SK-MEL-5 (cell line): ENCODE data around the gene NXT1. TPM values are rescaled to one million over a fixed set of nuclear protein-coding genes. Genes with fewer than 3 reads are reported as not detected.
"Not testable (repeated sequence)": the region's sequence is repeated elsewhere in the genome, so short reads cannot be mapped to it uniquely, and the experiment has no call there.

ENCODE experiments used
- DNase-seq: peaks from one replicate; pipeline ENCODE4 v3.0.0-alpha.2; 2016; ENCODE audit warnings: low read depth, low spot score
- in situ Hi-C: cut with HindIII; loops from 2 replicates; pipeline ENCODE4 v1.10.0; 2016; ENCODE audit warnings: low sequenced_read_pairs, high pct_unique_total_duplicates, low pct_unique_long_range_greater_than_20kb
- polyA plus RNA-seq, 2 experiments: library from polyadenylated mRNA; depleted of rRNA; stranded (reverse); fragments of >200 nt; gene quantifications; 2 replicates each; pipeline ENCODE4 v1.2.3, GENCODE V29; 2015
- total RNA-seq: library from RNA; depleted of rRNA; stranded (reverse); fragments of >200 nt; shearing (Covaris generic); gene quantifications from 2 replicates; pipeline ENCODE4 v1.2.3, GENCODE V29; 2014; rRNA removed

The NXT1 gene
- 39.8 and 43.4 TPM in 2 replicates for total RNA-seq
- polyA plus RNA-seq (2015; cell fraction: cytosol; rRNA removed) = 34.6 and 36.2 TPM in 2 replicates
- 10.9 and 16.4 TPM in 2 replicates for polyA plus RNA-seq (2015; cell fraction: nucleus; rRNA removed)

DNA sequence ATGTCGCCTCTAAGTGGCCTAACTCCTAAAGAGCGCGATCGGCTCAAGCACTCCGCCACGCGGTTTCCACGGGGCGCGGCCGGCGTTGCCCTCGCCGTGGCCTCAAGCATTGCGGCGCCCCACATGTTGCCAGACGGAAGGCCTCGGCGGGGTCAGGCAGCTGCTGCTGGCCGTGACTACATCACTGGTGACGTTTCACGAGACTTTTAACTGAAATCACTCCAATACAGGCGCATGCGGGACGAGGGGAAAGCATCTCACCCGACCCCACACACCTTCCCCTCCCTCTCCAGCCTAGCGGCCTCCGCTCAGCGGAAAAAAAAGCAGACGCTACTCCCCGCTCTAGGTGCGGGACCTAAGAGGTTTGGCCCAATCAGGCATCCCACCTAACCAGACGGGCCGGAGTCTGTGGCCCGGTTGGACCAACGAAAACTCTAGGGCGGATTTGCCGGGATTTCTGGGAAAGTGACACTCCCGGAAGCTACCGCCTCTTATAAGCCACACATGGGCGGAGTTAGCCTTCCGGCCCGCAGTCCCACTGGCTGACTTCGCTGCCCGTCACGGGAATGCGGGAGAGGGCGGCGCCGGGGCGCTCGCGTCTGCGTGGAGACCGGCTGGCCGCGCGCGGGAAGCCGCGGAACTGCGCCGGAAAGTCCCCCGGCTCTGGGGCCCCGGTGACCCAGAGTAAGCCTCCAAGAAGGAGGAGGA is at the start of gene NXT1:
Gene NXT1 (plus strand): TSS at position 596 of the 708 bp plus-strand sequence. CDS start 3,251 bp downstream, outside the sequence.
- DNase-seq = peak; percentile 99
- in situ Hi-C loops = no loop called here

DNA sequence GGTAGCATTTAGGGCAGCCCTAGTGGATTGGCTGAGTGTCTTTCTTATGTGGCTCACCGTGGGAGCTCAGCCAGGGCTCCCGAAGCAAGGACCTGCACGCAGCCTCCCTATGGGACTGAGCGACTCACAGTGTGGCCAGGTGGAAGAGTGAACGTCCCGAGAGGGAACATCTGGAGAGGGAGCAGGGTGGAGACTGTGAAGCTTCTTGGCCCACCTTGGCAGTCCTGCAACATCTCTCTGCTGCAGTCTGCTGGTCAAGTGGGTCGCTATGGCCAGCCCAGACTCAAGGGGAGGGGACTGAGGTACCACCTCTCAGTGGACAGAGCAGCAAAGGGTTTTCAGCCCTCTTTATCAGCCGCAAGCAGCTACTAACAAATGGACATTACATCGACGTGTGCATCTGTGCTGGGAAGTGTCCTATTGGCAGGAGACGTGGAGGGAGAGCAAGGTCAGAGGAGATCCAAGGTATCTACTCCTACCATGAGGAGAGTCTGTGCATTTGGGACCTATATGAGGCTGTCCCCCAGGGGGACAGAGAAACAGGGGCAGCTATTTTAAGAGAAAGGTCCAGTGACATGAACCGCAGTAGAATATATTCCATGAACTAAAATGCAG is 49.0 kb upstream of the NXT1 start:
- in situ Hi-C loops = no loop called here
- DNase-seq = no peak

DNA sequence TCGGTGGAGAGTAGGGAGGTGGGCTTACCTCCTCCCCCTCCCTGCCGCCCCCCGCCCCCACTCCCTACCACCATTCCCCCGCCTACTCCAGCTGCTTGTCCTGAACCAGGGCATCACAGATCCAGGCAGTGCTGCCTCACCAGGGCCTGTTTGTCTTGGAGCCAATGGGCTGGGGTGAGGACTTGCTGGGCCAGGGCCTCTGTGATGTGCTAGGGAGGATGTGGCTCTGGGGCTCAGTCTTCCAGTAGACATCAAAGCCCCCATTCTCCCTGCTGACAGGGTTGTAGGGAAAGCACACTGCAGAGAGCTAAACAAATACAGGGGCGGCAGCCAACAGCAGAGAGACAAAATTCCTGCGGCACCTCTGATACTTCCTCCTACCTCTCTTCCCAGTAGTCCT is 48.2 kb upstream of the NXT1 start:
- in situ Hi-C loops = no loop called here
- no peak for DNase-seq

DNA sequence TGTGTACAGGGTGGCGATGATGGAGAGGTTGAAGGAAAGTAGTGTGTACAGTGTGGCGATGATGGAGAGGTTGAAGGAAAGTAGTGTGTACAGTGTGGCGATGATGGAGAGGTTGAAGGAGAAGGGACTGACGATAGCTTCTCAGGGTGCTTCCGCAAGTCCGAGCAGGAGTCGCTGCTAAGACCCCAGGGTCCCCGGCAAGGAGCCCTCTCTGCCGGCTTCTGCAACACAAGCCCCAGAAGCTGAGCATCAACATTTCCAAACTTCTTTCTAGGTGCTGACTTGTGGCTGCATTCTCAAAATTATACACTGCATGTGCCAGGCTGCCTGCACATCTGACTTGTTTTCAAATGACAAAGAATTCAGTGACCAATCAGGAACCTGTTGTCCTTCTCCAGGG is 47.8 kb upstream of the NXT1 start:
- no peak for DNase-seq
- in situ Hi-C loops = no loop called here

DNA sequence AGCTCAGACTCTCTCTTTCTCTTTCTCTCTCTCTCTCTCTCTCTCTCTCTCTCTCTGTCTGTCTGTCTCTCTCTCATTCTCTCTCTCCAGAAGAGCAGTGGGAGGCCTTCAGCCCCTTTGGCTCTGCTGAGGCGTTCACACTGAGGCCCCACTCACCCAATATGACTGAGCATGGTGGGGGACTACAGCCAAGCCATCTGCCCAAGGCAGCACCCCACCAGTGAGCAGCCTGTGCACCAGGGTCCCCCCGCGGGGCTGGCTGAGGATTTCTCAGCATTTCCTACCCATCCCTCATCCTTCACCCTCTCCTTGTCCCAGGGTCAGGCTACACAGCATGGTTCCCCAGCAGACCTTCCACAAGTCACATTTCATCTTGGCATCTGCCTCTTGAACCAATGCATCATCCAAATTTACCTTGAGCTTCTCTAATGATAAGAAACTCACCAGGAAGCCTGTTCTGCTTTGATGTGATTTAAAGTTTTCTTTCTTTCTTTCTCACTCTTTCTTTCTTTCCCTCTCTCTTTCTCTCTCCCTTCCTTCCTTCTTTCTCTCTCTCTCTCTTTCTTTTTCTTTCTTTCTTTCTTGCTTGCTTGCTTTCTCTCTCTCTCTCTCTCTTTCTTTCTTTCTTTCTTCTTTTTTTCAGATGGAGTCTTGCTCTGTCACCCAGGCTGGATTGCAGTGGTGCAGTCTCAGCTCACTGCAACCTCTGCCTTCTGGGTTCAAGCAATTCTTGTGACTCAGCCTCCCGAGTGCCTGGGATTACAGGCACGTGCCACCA is 47.1 kb upstream of the NXT1 start:
- no peak for DNase-seq
- in situ Hi-C loops = no loop called here

DNA sequence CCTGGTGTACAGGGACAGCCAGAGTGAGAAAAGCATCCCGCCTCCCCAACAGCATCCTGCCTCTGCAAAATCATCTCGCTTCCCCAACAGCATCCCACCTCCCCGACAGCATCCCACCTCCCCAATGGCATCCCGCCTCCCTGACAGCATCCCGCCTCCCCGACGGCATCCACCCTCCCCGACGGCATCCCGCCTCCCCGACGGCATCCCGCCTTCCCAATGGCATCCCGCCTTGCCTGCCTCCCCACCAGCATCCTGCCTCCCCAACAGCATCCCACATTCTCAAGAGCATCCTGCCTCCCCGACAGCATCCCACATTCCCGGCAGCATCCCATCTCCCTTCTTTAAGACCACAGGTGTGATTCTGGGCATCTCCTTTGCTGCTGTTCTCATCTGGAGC is 46.0 kb upstream of the NXT1 start:
- in situ Hi-C loops = no loop called here
- no peak for DNase-seq

DNA sequence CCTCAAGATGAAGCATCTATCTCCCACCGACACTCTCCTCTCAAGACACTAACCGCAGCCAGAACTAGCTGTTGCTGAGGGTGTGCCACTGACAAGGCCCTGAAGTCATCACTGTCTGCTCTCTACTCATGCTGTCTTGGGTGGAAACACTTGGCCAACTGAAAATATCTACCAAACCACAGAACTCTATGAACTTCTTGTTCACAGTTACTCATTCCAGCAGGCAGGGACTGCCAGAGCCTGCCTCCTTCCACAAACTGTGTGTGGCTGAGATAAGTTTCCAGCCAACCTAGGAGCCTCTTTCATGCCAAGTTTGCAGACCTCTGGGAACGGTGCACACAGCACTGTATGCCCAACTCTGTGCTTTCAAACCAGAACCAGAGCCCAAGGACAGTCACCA is 45.5 kb upstream of the NXT1 start:
- in situ Hi-C loops = no loop called here
- DNase-seq = no peak

DNA sequence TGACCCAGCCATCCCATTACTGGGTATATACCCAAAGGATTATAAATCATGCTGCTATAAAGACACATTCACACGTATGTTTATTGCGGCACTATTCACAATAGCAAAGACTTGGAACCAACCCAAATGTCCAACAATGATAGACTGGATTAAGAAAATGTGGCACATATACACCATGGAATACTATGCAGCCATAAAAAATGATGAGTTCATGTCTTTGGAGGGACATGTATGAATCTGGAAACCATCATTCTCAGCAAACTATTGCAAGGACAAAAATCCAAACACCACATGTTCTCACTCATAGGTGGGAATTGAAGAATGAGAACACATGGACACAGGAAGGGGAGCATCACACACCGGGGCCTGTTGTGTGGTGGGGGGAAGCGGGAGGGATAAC is 43.2 kb upstream of the NXT1 start:
- in situ Hi-C loops, DNase-seq: not testable (repeated sequence)

DNA sequence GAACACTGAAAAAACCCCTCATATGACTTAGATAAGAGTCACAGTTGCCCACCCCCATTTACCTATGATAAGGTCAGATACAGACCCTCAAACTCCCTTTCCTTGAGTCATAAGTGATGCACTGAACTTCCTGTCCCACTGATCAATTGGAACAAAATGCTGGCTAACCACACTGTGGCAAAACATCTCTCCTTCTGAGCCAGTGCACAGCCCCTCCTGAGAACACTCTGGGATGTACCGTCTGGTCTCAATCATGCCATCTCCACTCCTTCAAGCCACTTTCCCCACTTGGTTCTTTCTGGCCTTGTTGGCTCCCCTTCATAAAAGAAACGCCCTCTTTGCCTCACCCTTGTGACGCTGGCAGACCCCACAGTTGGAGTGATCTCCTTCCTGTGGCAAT is 42.6 kb upstream of the NXT1 start:
- no peak for DNase-seq
- in situ Hi-C loops = no loop called here

DNA sequence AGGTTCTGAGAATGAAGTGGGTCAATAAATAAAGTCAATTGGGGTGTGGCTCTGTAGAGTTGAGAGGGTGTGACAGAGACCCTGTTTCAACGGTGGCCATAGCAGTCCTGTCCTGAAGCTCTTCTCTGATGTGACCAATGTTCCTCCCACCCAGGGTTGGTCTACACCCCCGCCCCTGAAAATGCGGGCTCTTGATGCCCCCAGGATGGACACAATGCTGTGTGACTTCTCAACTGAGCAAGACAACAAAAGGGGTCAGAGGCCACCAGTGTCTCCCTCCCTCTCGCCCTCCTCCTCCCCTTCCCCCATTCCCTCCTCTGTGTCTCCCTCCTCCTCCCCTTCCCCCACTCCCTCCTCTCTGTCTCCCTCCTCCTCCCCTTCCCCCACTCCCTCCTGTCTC is 41.7 kb upstream of the NXT1 start:
- in situ Hi-C loops = no loop called here
- DNase-seq = no peak

DNA sequence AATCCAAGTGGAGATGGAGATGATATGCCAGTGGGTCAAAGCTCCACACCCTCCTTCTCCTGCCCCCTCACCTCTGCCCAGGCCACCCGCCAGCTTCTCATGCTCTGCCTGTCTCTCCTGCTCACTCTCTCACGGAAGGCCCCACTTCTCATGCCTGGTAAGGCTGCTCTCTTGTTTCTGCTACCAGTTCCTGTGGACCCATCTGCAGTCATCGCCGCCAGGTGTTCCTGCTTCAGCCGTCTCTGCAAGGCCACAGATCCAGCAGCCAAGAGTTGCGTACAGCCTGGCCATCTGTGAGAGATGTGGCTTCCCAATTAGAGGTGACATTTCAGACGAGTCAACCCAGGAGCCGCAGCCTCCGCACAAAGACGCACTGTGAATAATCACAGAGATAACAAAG is 40.8 kb upstream of the NXT1 start:
- in situ Hi-C loops = no loop called here
- no peak for DNase-seq

DNA sequence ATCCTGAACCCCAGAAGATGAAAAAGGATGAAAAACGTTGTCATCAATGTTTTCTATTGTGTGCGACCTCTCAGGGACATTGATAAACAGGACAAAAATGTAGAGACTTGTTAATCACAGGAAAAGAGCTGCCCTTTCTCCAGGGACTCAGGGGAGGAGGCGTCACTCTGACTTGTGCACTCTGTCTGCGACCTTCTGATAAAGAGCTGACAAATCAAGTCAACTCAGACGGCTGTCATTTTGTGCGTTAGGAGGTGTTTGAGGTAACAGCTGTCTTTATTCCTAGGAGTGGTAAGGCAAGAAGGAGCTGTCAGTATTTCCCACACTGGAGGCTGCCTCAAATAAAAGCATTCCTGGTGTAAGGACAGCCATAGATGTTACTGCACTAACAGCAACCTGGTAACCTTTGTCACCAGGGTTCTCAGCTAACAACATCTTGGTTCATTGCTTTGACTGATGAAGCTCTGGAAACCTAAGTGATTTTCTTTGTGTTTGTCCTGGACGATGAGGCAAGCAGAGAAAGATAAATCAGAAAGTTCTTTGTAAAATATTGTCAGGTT is 38.6 kb upstream of the NXT1 start:
- in situ Hi-C loops = no loop called here
- no peak for DNase-seq

DNA sequence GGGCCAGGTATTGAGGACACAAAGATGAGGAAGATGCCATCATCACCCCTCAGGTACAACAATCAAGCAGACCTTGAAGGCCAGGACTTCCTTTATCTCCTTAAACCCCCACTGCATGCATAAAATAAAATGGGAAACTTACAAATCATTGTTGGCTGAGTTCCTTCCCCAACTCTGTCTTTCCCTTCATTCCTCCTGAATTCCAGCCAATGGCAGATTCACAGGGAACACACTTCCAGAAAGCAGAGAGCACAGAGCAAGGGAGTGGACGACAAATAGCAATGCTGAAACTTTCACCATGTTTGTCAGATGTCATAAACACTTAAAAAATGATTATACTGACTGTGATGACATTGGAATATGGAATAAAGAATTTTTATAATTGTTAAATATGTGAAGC is 37.3 kb upstream of the NXT1 start:
- DNase-seq = no peak
- in situ Hi-C loops = no loop called here

DNA sequence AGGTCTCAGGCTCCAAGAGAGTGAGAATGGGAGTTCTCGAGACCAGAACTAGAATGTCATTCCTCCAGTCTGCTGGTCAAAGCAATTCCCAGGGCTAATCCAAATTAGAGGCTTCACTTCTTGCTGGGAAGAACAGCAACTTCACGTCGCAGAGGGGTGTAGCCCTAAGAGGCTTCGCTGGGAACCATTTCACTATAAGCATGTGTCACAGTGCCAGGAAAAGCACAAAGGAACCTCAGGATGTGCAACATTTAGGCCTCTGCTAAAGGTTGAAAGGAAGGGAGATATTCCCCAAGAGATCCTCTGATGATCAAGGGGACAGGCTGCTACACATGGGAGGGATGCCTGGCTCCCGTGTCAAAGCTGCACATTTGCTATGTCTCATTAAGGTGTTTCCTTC is 35.9 kb upstream of the NXT1 start:
- DNase-seq = no peak
- in situ Hi-C loops = no loop called here

DNA sequence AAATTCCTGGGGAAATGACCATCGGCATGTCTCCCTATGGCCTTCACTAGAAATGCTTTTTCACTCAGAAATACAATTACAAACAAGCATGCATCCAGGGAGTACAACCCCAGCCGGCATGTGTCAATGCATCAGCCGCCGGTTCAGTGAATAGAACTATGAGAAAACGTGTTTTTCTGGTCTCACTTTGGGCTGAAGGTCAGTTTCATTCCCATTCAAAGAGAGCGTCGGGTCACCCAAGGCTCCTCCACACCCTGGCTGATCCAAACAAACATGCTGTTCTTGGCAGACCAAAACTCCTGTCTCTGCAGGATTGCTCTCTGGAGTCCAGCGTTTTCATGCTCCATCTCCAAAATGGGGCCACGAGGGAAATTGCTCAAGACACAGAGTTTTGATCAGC is 35.5 kb upstream of the NXT1 start:
- DNase-seq = no peak
- in situ Hi-C loops = no loop called here

DNA sequence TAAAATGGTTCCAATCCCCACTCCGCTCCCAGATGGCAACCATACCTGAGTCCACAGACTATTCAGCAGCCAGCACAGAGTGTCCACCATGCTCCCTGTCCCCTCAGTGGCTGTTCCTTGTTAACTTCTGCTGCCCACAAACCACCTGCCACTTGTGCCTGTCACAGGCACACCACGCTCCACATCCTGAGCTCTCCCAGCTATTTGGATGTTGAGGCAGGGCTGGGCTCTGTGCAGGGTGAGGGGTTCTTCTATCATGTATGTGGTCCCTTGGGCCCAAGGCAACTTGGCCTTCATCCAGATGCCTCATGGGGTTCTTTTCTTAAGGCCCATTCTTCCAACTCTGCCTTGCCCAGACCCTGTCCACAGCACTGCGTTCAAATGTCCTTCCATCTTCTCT is 34.0 kb upstream of the NXT1 start:
- in situ Hi-C loops = no loop called here
- no peak for DNase-seq

DNA sequence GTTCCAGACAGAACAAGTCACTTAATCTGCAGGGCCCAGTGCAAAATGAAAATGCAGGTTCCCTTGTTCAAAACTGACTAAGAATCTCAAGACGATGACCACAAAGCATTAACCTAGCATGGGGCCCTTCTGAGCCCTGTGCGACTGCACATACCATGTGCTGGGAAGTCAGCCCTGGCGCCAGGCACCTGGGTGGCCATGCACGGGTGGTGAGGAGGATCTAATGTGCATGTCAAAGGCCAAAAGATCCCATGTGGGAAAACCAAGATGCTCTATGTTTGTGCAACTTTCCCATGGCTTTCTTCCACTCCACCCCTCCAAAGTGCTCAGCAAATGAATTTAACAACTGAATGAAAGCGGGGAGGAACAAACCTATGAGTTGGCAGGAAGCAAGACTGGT is 33.5 kb upstream of the NXT1 start:
- no peak for DNase-seq
- in situ Hi-C loops = no loop called here

DNA sequence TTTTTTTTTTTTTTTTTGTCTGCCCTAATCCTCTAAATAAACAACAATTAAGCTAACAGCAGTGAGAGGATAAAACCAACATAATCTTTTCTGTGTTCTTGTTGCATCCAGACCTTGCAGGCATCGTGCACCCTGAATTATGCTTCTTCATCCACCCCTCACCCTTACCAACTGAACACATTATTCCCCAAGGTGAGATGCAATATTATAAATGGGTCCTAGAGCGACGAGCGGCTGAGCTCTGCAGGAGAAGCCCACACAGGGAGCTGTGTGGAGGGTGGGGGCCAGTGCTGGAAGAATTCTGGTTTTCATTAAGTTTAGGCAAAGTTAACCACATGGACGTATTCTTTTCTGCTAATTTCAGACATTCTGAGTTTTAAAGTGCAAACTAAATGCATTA is 32.2 kb upstream of the NXT1 start:
- in situ Hi-C loops = no loop called here
- DNase-seq = no peak
